Measurements from ENCODE around the gene SMC6. TPM values are rescaled to one million over a fixed set of nuclear protein-coding genes. Genes with fewer than 3 reads are reported as not detected.

The SMC6 gene
- total and polyA plus RNA-seq, 2 experiments from 2014 or later = 53.4 to 59.8 TPM

GRCh38 chr2:17795309-17795708, 41.7 kb upstream of the SMC6 start (continued):
- TF ChIP-seq ZNF462 (CRISPR knock-in tag; IDR thresholded peaks at IDR 0.05) = no peak

GRCh38 chr2:17793803-17794354, 40.3 kb upstream of the SMC6 start:
- H3F3A ChIP-seq (replicated peaks; ENCODE audit: low read depth) = no peaks in the 10 kb centered on the region
- no peaks in the 10 kb centered on the region for H4K20me1 ChIP-seq (replicated peaks; ENCODE audit: insufficient read depth)
- H3K4me3 ChIP-seq = no peak overlapping the region
- H3K9me2 ChIP-seq (ENCODE audit: insufficient read depth) = no peaks in the 10 kb centered on the region
- Mint-ChIP-seq H3K27me3 (ENCODE audit: insufficient read depth, low read depth, poor library complexity) (peaks cover 2% of the 10 kb centered on the region), H3K9me3 (no peaks in the 10 kb centered on the region), H3K4me3 (no peak overlapping the region), H3K27ac (no peak overlapping the region), H3K36me3 (ENCODE audit: low read depth) (no peaks in the 10 kb centered on the region), H3K4me1 (no peaks in the 10 kb centered on the region; the same call in 2 of the 3 replicates)
- no peaks in the 10 kb centered on the region for H3K4me1 ChIP-seq (ENCODE audit: insufficient read depth)
- no peaks in the 10 kb centered on the region for H3K36me3 ChIP-seq (ENCODE audit: insufficient read depth)
- no peaks in the 10 kb centered on the region for H3K27me3 ChIP-seq (ENCODE audit: insufficient read depth)
- no peaks in the 10 kb centered on the region for H3K79me2 ChIP-seq (replicated peaks; ENCODE audit: insufficient read depth)
- no peak for ATAC-seq
- H3K4me2 ChIP-seq = no peak overlapping the region
- no peak for DNase-seq (ENCODE audit: low spot score)
- TF ChIP-seq POLR2AphosphoS5 (IDR thresholded peaks at IDR 0.05; ENCODE audit: low read depth) (no peak), ZNF114 (CRISPR knock-in tag; IDR thresholded peaks at IDR 0.05) (no peak), EZH2 (IDR thresholded peaks at IDR 0.05; ENCODE audit: low read depth, unreplicated experiment) (no peak), ETS1 (IDR thresholded peaks at IDR 0.05) (no peak), CREB1 (CRISPR knock-in tag; IDR thresholded peaks at IDR 0.05; ENCODE audit: low read depth) (no peak), ZNF462 (CRISPR knock-in tag; IDR thresholded peaks at IDR 0.05) (no peak)
- no peak overlapping the region for H3K27ac ChIP-seq (ENCODE audit: low read depth)
- H2AFZ ChIP-seq = peak overlapping the region; percentile 84; the same call in 1 of the 2 replicates
